HCT116 (cell line): Measurements from ENCODE around the gene PDE4C. TPM values are rescaled to one million over a fixed set of nuclear protein-coding genes. Genes with fewer than 3 reads are reported as not detected.

Experiments
- ATAC-seq: fragments of 200-7000 bp; cut with Tn5 transposase; 2 replicates; pipeline ENCODE4 v1.9.1; 2020; ENCODE audit warnings: mild to moderate bottlenecking, moderate library complexity
- BruUV-seq: library from RNA; stranded (reverse); fragments of 400-500 nt; replicated peaks from 2 replicates; lab custom pipeline; 2021; lab: Mats Ljungman, UMichigan
- CTCF ChIA-PET: fragments of 300-600 bp; sonication (Branson Sonifier 250); formaldehyde crosslinking; loops from one replicate; lab custom pipeline; 2021; ENCODE audit warnings: antibody characterized with exemption; lab: Charles Lee
- POLR2A ChIA-PET: fragments of 300-600, 350-600 bp; sonication (Branson Sonifier 250); formaldehyde crosslinking; loops from one replicate; lab custom pipeline; 2021; ENCODE audit warnings: antibody characterized with exemption; lab: Charles Lee
- RAD21 ChIA-PET, 2 experiments: fragments of 300-600 bp; sonication (Branson Sonifier 250); formaldehyde crosslinking; loops; one replicate each; lab custom pipeline; 2023; ENCODE audit warnings: low total read pairs in 2 of 2; ENCODE audit not compliant: uncharacterized antibody in 2 of 2, unreplicated experiment in 2 of 2, low non-redundant PET in 1 of 2; lab: Charles Lee
- DNase-seq: peaks from one replicate; pipeline ENCODE4 v3.0.0-alpha.2; 2010; ENCODE audit warnings: low read depth, low spot score
- H2AFZ ChIP-seq: fragments of 200-600 bp; shearing (Covaris generic), sonication (generic); 2 replicates; pipeline ENCODE4 v1.6.1; 2017; ENCODE audit warnings: low read depth, mixed run types, mixed read lengths, antibody characterized with exemption, low read length; ENCODE audit not compliant: poor library complexity, severe bottlenecking
- H3K27ac ChIP-seq: 2 replicates; pipeline ENCODE4 v1.5.1; 2012; ENCODE audit warnings: low read depth, low read length
- H3K27me3 ChIP-seq: fragments of 200-600 bp; sonication (generic); 2 replicates; pipeline ENCODE4 v1.6.1; 2016; ENCODE audit warnings: mixed run types, low read length, mixed read lengths; ENCODE audit not compliant: insufficient read depth
- H3K36me3 ChIP-seq, 2 experiments: fragments of 200-500 bp in 1 of 2; fragments of 200-600 bp in 1 of 2; sonication (Bioruptor generic) in 1 of 2; sonication (generic) in 1 of 2; 2 replicates each; pipeline versions ENCODE4 v1.5.1 to v1.6.1; 2014 to 2016; ENCODE audit warnings: low read length in 2 of 2, inconsistent platforms in 1 of 2, mixed read lengths in 1 of 2, mixed run types in 1 of 2; ENCODE audit not compliant: insufficient read depth in 2 of 2, control insufficient read depth in 1 of 2
- H3K4me1 ChIP-seq, 2 experiments: fragments of 200-600 bp in 1 of 2; sonication (generic) in 1 of 2; 2 replicates each; pipeline versions ENCODE4 v1.5.1 to v1.6.1; 2012 to 2017; ENCODE audit warnings: low read length in 2 of 2, inconsistent platforms in 1 of 2, mild to moderate bottlenecking in 1 of 2, mixed read lengths in 1 of 2, mixed run types in 1 of 2, moderate library complexity in 1 of 2; ENCODE audit not compliant: insufficient read depth in 2 of 2, control insufficient read depth in 1 of 2
- H3K4me2 ChIP-seq: fragments of 200-600 bp; sonication (generic); 2 replicates; pipeline ENCODE4 v1.6.1; 2017; ENCODE audit warnings: mixed run types, low read length, mixed read lengths
- H3K4me3 ChIP-seq, 2 experiments: fragments of 200-600 bp in 1 of 2; sonication (generic) in 1 of 2; replicated peaks in 1 of 2; 2 replicates each; pipeline ENCODE4 v1.5.1; 2011 to 2016; ENCODE audit warnings: low read length in 2 of 2, control low read depth in 1 of 2, low read depth in 1 of 2, mild to moderate bottlenecking in 1 of 2, mixed read lengths in 1 of 2, mixed run types in 1 of 2
- H3K79me2 ChIP-seq: fragments of 200-600 bp; sonication (generic); 2 replicates; pipeline ENCODE4 v1.6.1; 2017; ENCODE audit warnings: mild to moderate bottlenecking, mixed run types, low read length, moderate library complexity, mixed read lengths; ENCODE audit not compliant: insufficient read depth
- H3K9ac ChIP-seq: fragments of 200-600 bp; sonication (generic); 2 replicates; pipeline ENCODE4 v1.6.1; 2016; ENCODE audit warnings: low read length, mixed read lengths
- H3K9me2 ChIP-seq: fragments of 200-600 bp; sonication (generic), shearing (Covaris generic); 2 replicates; pipeline ENCODE4 v1.6.1; 2017; ENCODE audit warnings: mixed run types, mild to moderate bottlenecking, moderate library complexity; ENCODE audit not compliant: insufficient read depth
- H3K9me3 ChIP-seq, 2 experiments: fragments of 200-500 bp in 1 of 2; fragments of 200-600 bp in 1 of 2; sonication (Bioruptor generic) in 1 of 2; sonication (generic) in 1 of 2; 2 replicates each; pipeline ENCODE4 v1.6.1; 2014 to 2017; ENCODE audit warnings: low read length in 2 of 2, mixed read lengths in 2 of 2, inconsistent platforms in 1 of 2, low read depth in 1 of 2, mild to moderate bottlenecking in 1 of 2, mixed run types in 1 of 2, moderate library complexity in 1 of 2; ENCODE audit not compliant: control insufficient read depth in 1 of 2, insufficient read depth in 1 of 2
- H4K20me1 ChIP-seq: fragments of 200-600 bp; sonication (generic), shearing (Covaris generic); 2 replicates; pipeline ENCODE4 v1.6.1; 2017; ENCODE audit warnings: mixed run types, mild to moderate bottlenecking, moderate library complexity; ENCODE audit not compliant: insufficient read depth
- CBX3 ChIP-seq: IDR thresholded peaks from 2 replicates; pipeline ENCODE4 v1.6.1; 2012; ENCODE audit warnings: low read depth
- CEBPB ChIP-seq: IDR thresholded peaks from 2 replicates; pipeline ENCODE4 v1.6.1; 2012; ENCODE audit warnings: low read depth
- EGR1 ChIP-seq: IDR thresholded peaks from 2 replicates; pipeline ENCODE4 v1.6.1; 2012; ENCODE audit warnings: low read depth
- EZH2 ChIP-seq: fragments of 200-600 bp; sonication (generic); IDR thresholded peaks from 2 replicates; pipeline ENCODE4 v1.6.1; 2017; ENCODE audit warnings: antibody characterized with exemption, mixed run types
- EZH2phosphoT487 ChIP-seq: fragments of 200-600 bp; IDR thresholded peaks from 2 replicates; pipeline ENCODE4 v1.6.1; 2018; ENCODE audit warnings: antibody characterized with exemption, borderline replicate concordance
- FOSL1 ChIP-seq: IDR thresholded peaks from 2 replicates; pipeline ENCODE4 v1.6.1; 2012; ENCODE audit warnings: low read depth
- POLR2A ChIP-seq: IDR thresholded peaks from 2 replicates; pipeline ENCODE4 v1.7.0; 2011; ENCODE audit warnings: borderline replicate concordance; ENCODE audit not compliant: insufficient read depth, insufficient read length; ENCODE audit errors: extremely low read depth
- POLR2AphosphoS5 ChIP-seq: IDR thresholded peaks from 2 replicates; pipeline ENCODE4 v1.6.1; 2011; ENCODE audit warnings: mild to moderate bottlenecking, low read depth, low read length, moderate library complexity
- RAD21 ChIP-seq: IDR thresholded peaks from 2 replicates; pipeline ENCODE4 v1.6.1; 2012; ENCODE audit warnings: low read depth, mild to moderate bottlenecking
- SIN3A ChIP-seq: IDR thresholded peaks from 2 replicates; pipeline ENCODE4 v1.6.1; 2012; ENCODE audit warnings: low read depth
- SP1 ChIP-seq: IDR thresholded peaks from 2 replicates; pipeline ENCODE4 v1.6.1; 2012; ENCODE audit warnings: low read depth
- SRF ChIP-seq: IDR thresholded peaks from 2 replicates; pipeline ENCODE4 v1.6.1; 2012; ENCODE audit warnings: low read depth
- TCF7L2 ChIP-seq: IDR thresholded peaks from 2 replicates; pipeline ENCODE4 v1.7.0; 2011; ENCODE audit warnings: borderline replicate concordance, inconsistent platforms; ENCODE audit not compliant: insufficient read depth, insufficient read length; ENCODE audit errors: extremely low read depth
- YY1 ChIP-seq: IDR thresholded peaks from 2 replicates; pipeline ENCODE4 v1.6.1; 2011; ENCODE audit warnings: low read length, low read depth, moderate library complexity, mild to moderate bottlenecking; ENCODE audit not compliant: insufficient replicate concordance; ENCODE audit errors: extremely low read depth
- ZFX ChIP-seq: fragments of 450-650 bp; IDR thresholded peaks from 2 replicates; pipeline ENCODE4 v1.6.1; 2017
- intact Hi-C: fragments of 100-400 bp; cut with micrococcal nuclease; formaldehyde crosslinking; loops from 2 replicates; pipeline ENCODE4 v1.10.0; 2022
- total RNA-seq: library from RNA; stranded (reverse); gene quantifications from one replicate; pipeline ENCODE4 v1.2.1, GENCODE V29; 2021; ENCODE audit not compliant: unreplicated experiment
- TF ChIP-seq, protein P1 (sequence below): IDR thresholded peaks from 2 replicates; pipeline ENCODE4 v1.6.1; 2011; ENCODE audit warnings: mild to moderate bottlenecking, low read length, moderate library complexity; ENCODE audit not compliant: insufficient replicate concordance; ENCODE audit errors: extremely low read depth
- TF ChIP-seq, protein P2 (sequence below), 3 experiments: fragments of 200-600 bp in 1 of 3; sonication (generic) in 1 of 3; IDR thresholded peaks in 2 of 3; conservative IDR thresholded peaks in 1 of 3; 2 replicates each; pipeline ENCODE4 v1.5.1; 2012 to 2017; ENCODE audit warnings: low read depth in 2 of 3, low read length in 2 of 3, antibody characterized with exemption in 1 of 3, borderline replicate concordance in 1 of 3, control low read depth in 1 of 3, mild to moderate bottlenecking in 1 of 3, mixed read lengths in 1 of 3, mixed run types in 1 of 3, moderate library complexity in 1 of 3; ENCODE audit not compliant: insufficient read depth in 1 of 3
- TF ChIP-seq, protein P3 (sequence below): IDR thresholded peaks from 2 replicates; pipeline ENCODE4 v1.6.1; 2012
- TF ChIP-seq, protein P4 (sequence below): IDR thresholded peaks from 2 replicates; pipeline ENCODE4 v1.6.1; 2012

The PDE4C gene
- total RNA-seq, 1 experiment from 2014 or later, result 1.5 TPM

DNA sequence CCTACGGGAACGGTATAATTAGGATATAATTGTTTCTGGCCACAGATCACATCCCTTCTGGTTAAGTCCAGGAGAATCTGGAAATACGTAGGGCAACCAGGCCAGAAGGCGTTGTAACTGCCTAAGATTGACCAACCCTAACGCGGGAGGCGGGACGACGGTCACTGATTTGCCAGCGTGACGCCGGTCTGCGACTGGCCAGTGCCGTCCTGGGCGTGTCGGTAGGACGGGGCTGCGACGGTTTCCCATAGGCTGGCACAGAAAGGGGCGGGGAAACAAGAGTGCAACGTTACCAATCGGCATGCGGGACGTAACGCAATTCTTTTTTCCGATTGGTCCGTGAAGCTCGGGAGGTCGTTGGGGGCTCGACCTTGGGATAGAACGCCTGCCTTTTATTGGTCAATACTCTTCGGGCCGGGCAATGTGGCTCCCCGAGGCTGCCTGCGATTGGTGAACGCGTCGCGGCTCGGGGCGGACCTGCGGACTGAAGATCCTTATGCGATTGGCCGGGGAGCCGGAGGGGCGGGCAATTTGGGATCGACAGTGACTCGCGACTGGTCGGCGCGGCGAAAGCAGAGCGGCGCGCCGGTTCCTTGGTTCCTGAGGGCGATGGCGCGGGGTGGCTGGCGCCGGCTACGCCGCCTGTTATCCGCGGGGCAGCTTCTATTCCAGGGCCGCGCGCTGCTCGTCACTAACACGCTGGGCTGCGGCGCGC, 33.4 kb downstream of the PDE4C start, which contains the start of gene MPV17L2:
TSS of gene MPV17L2 (plus strand) at position 546 of the 715 bp plus-strand sequence. CDS start at position 610, 64 bp downstream.
- RAD21 ChIA-PET, result no interaction called here
- H2AFZ ChIP-seq, result no peak within 1 kb of the TSS
- TF ChIP-seq POLR2A (peak; percentile 92), EZH2phosphoT487 (no peak), SP1 (peak; percentile 100), ZFX (no peak), EGR1 (no peak), RAD21 (no peak), EZH2 (no peak), YY1 (no peak), SRF (no peak), CBX3 (no peak), TCF7L2 (no peak), CEBPB (no peak), FOSL1 (no peak), POLR2AphosphoS5 (peak; percentile 90), SIN3A (no peak)
- TF ChIP-seq, protein P1, sequence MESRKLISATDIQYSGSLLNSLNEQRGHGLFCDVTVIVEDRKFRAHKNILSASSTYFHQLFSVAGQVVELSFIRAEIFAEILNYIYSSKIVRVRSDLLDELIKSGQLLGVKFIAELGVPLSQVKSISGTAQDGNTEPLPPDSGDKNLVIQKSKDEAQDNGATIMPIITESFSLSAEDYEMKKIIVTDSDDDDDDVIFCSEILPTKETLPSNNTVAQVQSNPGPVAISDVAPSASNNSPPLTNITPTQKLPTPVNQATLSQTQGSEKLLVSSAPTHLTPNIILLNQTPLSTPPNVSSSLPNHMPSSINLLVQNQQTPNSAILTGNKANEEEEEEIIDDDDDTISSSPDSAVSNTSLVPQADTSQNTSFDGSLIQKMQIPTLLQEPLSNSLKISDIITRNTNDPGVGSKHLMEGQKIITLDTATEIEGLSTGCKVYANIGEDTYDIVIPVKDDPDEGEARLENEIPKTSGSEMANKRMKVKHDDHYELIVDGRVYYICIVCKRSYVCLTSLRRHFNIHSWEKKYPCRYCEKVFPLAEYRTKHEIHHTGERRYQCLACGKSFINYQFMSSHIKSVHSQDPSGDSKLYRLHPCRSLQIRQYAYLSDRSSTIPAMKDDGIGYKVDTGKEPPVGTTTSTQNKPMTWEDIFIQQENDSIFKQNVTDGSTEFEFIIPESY, result no peak
- TF ChIP-seq, protein P2, sequence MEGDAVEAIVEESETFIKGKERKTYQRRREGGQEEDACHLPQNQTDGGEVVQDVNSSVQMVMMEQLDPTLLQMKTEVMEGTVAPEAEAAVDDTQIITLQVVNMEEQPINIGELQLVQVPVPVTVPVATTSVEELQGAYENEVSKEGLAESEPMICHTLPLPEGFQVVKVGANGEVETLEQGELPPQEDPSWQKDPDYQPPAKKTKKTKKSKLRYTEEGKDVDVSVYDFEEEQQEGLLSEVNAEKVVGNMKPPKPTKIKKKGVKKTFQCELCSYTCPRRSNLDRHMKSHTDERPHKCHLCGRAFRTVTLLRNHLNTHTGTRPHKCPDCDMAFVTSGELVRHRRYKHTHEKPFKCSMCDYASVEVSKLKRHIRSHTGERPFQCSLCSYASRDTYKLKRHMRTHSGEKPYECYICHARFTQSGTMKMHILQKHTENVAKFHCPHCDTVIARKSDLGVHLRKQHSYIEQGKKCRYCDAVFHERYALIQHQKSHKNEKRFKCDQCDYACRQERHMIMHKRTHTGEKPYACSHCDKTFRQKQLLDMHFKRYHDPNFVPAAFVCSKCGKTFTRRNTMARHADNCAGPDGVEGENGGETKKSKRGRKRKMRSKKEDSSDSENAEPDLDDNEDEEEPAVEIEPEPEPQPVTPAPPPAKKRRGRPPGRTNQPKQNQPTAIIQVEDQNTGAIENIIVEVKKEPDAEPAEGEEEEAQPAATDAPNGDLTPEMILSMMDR (IDR thresholded peaks at IDR 0.05 in 2 of 3, conservative IDR thresholded peaks at IDR 0.05 in 1 of 3; ENCODE audit: borderline replicate concordance in 1 of 3, insufficient read depth in 1 of 3, low read depth in 2 of 3, low read length in 2 of 3), result no peak
- TF ChIP-seq, protein P3, sequence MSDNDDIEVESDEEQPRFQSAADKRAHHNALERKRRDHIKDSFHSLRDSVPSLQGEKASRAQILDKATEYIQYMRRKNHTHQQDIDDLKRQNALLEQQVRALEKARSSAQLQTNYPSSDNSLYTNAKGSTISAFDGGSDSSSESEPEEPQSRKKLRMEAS, result peak; percentile 43; the same call in 1 of the 2 replicates
- TF ChIP-seq, protein P4, sequence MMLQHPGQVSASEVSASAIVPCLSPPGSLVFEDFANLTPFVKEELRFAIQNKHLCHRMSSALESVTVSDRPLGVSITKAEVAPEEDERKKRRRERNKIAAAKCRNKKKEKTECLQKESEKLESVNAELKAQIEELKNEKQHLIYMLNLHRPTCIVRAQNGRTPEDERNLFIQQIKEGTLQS, result no peak

More for the DNA sequence above, 33.4 kb downstream of the PDE4C start, which contains the start of gene MPV17L2:
- intact Hi-C loops, result loop anchor here (1.0 kb wide), 1 partner anchor 81 kb away; the partner anchor contains the start of gene IQCN
- Histone ChIP-seq H3K27me3 (no peaks in the 10 kb centered on the region), H4K20me1 (no peaks in the 10 kb centered on the region; the same call in 1 of the 2 replicates), H3K4me2 (peak within 1 kb of the TSS; percentile 95), H3K9me2 (no peaks in the 10 kb centered on the region), H3K4me1 (peaks cover 14 to 26% of the 10 kb centered on the region in 2 experiments), H3K27ac (peak within 1 kb of the TSS; percentile 77), H3K9ac (peak within 1 kb of the TSS; percentile 92), H3K79me2 (peaks cover 10% of the 10 kb centered on the region; the same call in 1 of the 2 replicates), H3K36me3 (peaks cover 2 to 5% of the 10 kb centered on the region in 2 experiments; a peak in 2 of 4 replicates), H3K9me3 (no peaks in the 10 kb centered on the region), H3K4me3 (peak within 1 kb of the TSS; percentile 90 to 93)
- ChIA-PET POLR2A (interaction anchor here (0.6 to 3.0 kb wide), 11 partner anchors 11 to 244 kb away, joined by 3 to 27 read pairs (median 4); partner anchors contain the start of genes JUND and RAB3A), CTCF (interaction anchor here (0.9 to 2.2 kb wide), 9 partner anchors 11 to 221 kb away, joined by 3 to 12 read pairs (median 5); partner anchors contain the start of genes PIK3R2 and RAB3A)
- DNase-seq (peak; percentile 100), ATAC-seq (peak; percentile 88)
- BruUV-seq, result no TSS peak
